Fibroblast of skin of abdomen (primary cell): Measurements from ENCODE around the gene SRPRB.

ENCODE experiments used
- DNase-seq: peaks from one replicate; pipeline ENCODE4 v3.0.0-alpha.2; 2013

SRPRB gene

GRCh38 chr3:133868758-133869475 lies 63.3 kb downstream of the SRPRB start:
- DNase-seq: no peak

GRCh38 chr3:133869586-133869985 lies 64.0 kb downstream of the SRPRB start:
- DNase-seq: no peak

GRCh38 chr3:133870822-133871221 lies 65.2 kb downstream of the SRPRB start:
- DNase-seq: no peak
